Suppressor macrophage (primary cell): ENCODE measurements around the gene AKT1S1.
"Not testable (repeated sequence)": the region's sequence is repeated elsewhere in the genome, so short reads cannot be mapped to it uniquely, and the experiment has no call there.

ENCODE experiments used
- DNase-seq, 4 experiments: peaks; one replicate each; pipeline ENCODE4 v3.0.0-alpha.2; 2020 to 2022
- total RNA-seq, 17 experiments: gene quantifications; one replicate each; lab custom pipeline; 2026; ENCODE audit warnings: mixed read lengths in 6 of 17, inconsistent platforms in 3 of 17; lab: John Stamatoyannopoulos, UW

Gene AKT1S1
- 12.2 to 49.4 (median 20.7) reads per million in 17 experiments for total RNA-seq

GRCh38 chr19:49877020-49877878 lies at the start of gene AKT1S1, which contains the start of gene TBC1D17:
Gene AKT1S1, minus strand, starts transcription at chr19:49877355. Its CDS starts 4,060 bp downstream, at chr19:49873295.
Gene TBC1D17, plus strand, starts transcription at chr19:49877702. Its CDS starts 22 bp downstream, at chr19:49877724.
- DNase-seq = peak; percentile 100

DNA sequence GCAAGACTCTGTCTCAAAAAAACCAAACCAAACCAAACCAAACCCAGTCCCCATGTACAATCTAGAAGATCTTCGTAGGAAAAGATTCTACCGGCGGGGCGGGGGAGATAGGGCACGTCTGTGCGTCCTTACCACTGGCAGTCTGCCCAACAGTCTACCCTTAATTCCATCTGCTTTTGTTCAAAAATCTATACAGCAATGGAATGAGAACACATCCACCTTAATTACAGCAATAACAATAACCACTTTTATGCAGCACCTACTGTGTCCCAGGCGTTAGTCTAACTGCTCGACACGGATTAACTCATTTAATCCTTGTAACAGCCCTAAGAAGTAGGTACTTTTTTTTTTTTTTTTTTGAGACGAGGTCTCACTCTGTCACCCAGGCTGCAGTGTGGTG lies 49.4 kb upstream of the AKT1S1 start:
- DNase-seq = no peak

DNA sequence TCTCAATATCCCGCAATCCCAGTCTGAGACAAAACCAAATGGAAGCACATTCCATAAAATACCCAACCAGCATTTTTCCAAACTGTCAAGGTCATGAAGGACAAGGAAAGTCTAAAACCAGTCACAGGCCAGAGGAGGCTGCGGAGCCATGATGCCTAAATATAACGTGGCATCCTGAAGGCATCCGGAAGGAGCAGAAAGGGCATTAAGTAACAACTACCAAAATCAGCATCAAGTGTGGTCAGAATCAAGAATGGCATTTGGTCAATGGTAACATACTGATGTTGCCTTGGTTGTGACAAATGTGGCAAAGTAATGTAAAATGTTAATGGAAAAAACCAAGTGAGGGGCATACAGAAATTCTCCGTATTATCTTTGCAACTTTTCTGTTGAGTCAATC lies 48.3 kb upstream of the AKT1S1 start:
- DNase-seq = no peak

- DNase-seq = not testable (repeated sequence)
Observed at GRCh38 chr19:49924881-49925210, 47.7 kb upstream of the AKT1S1 start.

DNA sequence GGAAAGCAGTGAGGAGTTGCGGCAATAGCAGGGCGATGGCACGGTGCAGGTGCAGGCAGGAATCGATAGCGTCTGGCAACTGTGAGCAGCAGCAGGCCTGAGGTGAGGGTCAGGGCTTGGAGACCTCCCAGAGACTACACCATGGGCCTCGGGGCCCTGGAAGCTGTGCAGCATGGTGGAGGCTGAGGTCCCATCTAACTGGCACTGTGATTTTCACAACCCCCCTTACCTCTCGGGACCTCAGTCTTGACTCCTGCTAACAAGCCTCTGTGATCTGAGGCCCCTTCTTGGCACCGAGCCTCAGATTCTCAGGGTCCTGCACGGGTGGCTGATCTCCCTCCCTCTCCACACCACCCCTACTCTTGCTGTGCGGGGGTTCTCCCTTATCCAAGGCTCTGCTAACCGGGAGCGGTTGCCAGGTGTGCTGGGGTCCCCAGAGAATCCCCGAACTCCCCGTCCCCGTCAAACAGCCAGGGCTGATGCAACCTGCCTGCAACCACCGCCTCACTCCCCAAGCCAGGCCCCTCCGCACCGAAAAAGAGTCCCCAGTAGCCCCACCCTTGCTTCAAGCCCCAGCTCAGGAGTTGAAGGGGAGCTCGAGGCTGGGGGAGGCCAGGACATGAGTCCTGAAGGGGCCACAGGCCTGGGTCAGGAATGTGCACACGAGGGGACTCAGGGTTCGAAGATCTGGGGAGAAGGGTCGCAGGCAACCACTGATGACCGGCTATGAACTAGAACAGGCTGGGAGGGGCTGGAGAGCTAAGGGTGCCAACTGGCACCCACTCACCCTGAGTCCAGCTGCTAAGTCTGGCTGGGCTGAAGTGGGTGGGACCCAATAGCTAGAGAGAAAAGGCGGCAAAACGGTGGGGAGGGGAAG lies 47.1 kb upstream of the AKT1S1 start:
- no peak for DNase-seq

- peak; percentile 52 to 81 (median 72) for DNase-seq
Observed at GRCh38 chr19:49923055-49924003, 46.2 kb upstream of the AKT1S1 start.

GRCh38 chr19:49921871-49922795 lies 45.0 kb upstream of the AKT1S1 start:
- peak; percentile 21 to 52 (median 41) for DNase-seq

GRCh38 chr19:49920624-49921363 lies 43.6 kb upstream of the AKT1S1 start:
- DNase-seq = no peak

GRCh38 chr19:49918089-49918488 lies 40.9 kb upstream of the AKT1S1 start:
- DNase-seq = no peak

GRCh38 chr19:49916839-49917733 lies 39.9 kb upstream of the AKT1S1 start:
- DNase-seq = peak; percentile 76 to 87 (median 82)

GRCh38 chr19:49915271-49915670 lies 38.1 kb upstream of the AKT1S1 start:
- no peak for DNase-seq

DNA sequence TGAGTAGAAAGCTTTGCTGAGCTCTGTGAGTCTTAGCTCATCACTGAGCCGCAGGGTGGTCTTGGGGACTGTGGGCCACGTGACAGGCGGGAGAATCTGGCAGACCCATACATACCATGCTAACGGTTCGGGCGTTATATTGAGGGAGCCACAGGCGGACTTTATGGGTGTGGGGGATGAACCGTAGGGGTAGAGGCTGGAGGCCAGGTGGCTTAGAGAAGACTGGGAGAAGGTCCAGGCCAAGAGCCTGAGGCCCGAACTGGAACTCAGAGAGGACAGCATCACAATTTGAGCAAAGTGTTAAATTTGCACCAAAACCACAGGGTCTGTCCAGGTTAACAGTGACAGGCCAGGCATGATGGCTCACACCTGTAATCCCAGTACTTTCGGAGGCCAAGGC lies 36.6 kb upstream of the AKT1S1 start:
- DNase-seq = no peak

DNA sequence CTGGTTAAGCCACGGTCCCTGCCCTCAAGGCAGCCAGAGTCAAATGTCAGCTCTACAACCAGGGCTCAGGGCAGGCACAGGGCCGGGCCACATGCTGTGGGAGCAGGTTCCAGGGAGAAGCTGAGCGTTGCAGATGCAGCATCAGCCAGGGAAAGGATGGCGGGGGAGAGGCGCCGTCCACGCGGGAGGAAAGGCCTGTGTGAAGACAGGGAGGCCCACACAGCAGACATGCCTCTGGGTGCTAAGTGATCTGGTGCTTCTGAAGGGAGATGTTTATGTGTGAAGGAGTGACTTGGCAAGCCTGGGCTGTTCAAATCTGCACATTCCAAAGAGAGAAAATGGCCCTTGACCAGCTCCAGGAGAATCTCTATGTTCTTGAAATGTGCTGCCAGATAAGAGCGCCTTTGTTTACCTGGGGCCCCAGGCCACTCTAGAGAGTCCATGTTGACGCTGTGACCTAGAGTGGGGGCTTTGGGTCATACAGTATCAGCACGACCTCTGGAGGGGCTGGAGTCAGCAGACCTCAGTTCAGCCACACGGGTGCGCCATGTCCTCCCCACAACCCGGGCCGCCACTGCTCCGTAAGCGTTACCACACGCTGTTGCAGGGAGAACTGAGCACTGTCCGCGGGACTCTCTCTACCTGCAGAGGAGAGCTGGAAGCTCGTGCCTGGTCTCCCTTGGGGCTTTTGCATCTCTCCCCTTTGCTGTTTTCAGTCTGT lies 36.0 kb upstream of the AKT1S1 start:
- DNase-seq = peak in 1 of 4 experiments; percentile 23

GRCh38 chr19:49911381-49912145 lies 34.4 kb upstream of the AKT1S1 start:
- DNase-seq = peak; percentile 77 to 92 (median 88)

GRCh38 chr19:49910179-49910578 lies 33.0 kb upstream of the AKT1S1 start:
- DNase-seq = no peak

GRCh38 chr19:49908480-49909420 lies 31.6 kb upstream of the AKT1S1 start:
- no peak for DNase-seq
